GM19351 (cell line): ENCODE measurements around the gene DNAJC9.

Experiments used
- ATAC-seq: cut with Tn5 transposase; IDR thresholded peaks from one replicate; pipeline ENCODE4 v1.9.1; 2021; ENCODE audit warnings: mild to moderate bottlenecking, moderate library complexity; ENCODE audit not compliant: unreplicated experiment

DNAJC9 gene

DNA sequence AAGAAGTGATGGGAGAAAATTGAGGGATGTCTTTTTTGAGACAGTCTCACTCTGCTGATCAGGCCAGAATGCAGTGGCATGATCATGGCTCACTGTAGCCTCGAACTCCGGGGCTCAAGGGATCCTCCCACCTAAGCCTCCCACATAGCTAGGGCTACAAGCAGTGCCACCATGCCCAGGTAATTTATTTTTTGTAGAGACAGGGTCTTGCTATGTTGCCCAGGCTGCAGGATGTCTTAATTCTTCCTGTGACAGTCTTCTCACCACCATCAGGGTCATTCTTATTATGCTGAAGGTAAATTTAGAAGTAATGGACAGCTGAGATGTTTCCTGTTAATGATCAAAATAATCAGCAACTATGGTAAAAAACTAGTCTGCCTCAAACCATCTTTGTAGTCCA lies 7.1 kb downstream of the DNAJC9 start:
- ATAC-seq, result no peak

DNA sequence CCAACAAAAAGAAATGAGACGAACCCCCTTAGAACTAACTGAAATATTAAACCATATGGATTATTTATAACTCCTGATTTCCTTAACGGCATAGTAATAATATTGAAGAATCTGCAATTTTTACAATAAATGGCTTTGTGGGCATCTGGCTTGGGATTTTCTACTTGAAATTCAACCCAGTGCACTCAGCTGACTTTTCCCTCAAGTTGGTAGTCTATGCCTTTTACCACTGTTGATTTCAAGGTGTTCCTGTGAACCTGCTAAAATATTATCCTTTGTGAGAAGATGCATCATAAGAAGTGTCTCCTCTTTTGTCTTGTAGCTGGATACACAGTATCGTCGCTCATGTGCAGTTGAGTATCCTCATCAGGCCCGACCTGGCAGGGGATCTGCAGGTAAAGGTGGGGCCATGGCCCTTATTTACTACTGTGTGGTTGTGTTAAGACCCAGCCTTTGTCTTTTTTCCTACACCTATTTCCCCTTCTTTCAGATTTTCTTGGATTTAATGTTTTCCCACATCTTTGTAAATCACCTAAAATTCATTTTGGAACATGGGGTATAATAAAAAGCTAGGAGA lies 8.0 kb downstream of the DNAJC9 start:
- ATAC-seq, result no peak

DNA sequence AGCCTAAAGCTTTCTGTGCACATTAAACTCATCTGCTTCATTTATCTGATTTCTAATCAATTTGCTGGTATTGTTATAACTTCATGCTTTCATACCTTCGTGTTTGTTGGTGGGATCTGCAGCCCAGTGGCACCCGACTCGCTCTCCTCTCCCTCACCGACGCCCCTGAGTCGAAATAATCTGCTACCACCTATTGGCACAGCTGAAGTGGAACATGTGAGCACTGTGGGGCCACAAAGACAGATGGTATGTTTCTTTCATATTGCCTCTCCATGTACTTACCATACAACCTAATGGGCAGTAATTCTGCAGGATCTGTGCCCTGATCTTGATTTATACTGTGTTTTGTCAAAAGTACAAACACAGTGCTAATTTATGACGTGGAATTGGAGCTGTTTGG lies 12.4 kb downstream of the DNAJC9 start:
- ATAC-seq, result no peak

DNA sequence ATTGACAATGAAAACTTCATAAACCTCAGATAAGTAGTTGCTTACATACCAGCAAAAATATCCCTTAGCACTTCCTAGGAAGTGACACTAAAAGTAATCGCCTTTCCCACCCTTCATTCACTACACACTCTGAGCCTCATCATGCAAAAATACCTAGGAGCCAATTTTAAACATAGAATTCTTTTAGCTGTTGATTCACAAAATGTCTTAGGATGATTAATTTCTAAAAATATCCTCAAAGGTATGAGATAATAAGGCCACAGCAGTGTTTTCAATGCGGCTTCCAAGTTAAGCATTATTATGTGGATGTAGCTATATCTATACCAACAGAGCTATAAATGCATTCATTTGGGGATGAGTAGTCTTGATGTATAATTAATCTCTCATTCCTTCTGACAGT lies 13.2 kb downstream of the DNAJC9 start:
- no peak for ATAC-seq

DNA sequence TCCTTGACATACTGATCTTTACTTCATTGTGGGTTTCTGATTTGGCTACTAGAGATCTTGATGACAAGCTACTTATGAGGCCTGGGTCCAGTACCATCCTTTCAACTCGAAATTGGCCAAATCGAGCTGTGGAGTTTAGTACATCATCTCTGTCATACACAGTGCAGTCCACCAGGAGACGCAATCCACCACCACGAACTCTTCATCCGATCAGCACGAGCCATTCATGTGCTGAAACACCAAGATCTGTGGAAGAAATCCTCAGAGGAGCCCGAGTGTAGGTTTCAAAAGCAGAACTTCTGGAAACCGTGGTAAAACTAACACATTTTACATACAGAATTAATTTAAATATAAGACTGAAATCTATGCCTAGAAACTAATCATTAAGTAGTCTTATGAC lies 14.2 kb downstream of the DNAJC9 start:
- ATAC-seq, result no peak

DNA sequence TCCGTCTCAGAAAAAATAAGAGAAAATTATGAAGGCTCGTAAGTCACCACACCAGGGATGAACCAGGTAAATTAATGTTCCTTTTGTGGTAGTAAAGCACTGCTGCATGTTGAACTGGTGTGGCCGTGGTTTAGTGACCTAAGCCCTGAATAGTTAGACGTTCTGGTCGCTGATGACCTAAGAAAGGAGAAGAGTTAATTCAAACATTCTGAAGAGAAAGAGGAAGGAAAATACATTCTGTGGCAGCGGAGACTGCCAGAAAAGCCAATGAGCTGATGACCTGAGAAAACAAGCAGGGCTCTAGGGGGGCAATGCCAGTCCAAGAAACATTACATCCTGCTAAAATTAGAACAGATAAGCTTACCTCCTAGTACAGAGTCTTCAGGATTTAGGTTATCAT lies 17.5 kb downstream of the DNAJC9 start:
- no peak for ATAC-seq

DNA sequence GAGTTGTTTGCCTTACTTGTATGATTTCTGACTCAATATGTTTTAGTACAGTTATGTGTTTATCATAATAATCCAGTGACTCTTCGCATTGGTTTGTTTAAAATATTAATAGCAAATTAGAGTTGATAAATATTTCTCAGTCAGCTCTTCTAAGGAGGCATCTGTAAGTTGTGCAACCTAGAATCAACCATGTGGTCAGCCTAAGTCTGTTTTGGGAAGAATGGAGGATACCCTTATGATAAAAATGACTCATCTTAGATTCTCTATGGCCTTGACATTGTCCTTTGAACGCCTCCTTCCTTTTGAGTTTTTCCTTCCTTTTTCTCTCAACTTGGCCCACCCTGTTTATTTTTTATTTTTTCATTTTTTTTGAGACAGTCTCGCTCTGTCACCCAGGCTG lies 18.8 kb downstream of the DNAJC9 start:
- no peak for ATAC-seq

DNA sequence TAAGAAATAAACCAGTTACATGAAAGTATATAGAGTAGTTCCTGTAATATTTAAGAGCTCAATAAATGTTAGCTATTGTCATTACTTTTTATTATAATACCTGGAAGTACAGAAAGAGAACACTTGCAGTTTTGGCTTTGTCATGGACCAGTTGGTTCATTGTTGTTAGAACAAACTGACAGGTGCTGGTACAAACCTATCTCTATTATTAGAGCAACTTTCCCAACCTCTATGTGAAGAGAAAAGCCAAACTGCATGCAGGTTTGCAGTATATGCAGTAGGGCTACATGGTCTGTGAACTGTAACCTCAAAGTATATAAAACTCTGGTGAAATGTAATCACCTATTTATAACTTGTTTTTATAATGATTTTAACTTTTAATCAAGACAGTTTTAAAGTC lies 20.4 kb downstream of the DNAJC9 start:
- ATAC-seq, result no peak

DNA sequence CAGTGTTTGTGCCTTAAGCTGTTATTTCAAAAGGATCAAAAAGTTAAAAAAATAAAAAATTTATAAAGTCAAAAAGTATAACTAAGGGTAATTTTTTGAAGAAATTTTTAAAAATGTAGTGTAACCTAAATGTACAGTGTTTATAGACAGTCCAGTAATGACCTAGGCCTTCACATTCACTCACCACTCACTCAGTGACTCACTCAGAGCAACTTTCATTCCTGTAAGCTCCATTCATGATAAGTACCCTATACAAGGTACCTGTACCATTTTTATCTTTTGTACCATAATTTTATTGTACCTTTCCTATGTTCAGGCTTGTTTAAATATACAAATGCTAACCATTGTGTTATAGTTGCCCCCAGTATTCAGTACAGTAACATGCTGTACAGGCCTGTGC lies 21.5 kb downstream of the DNAJC9 start:
- ATAC-seq, result no peak

DNA sequence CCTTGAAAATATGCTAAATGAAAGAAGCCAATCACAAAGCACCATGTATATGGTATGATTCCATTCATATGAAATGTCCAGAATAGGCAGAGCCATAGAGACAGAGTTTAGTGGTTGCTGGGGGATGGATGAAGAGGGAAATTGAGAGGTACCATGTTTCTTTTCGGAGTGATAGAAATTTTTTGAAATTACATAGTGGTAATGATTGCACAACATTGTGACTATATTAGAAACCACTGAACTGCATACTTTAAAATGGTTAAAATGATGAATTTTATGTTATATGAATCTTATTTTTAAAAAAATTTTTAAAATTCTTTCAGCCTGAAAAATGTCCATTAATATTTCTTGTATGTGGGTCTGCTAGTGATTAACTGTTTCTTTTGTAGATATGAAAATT lies 26.1 kb downstream of the DNAJC9 start:
- no peak for ATAC-seq

DNA sequence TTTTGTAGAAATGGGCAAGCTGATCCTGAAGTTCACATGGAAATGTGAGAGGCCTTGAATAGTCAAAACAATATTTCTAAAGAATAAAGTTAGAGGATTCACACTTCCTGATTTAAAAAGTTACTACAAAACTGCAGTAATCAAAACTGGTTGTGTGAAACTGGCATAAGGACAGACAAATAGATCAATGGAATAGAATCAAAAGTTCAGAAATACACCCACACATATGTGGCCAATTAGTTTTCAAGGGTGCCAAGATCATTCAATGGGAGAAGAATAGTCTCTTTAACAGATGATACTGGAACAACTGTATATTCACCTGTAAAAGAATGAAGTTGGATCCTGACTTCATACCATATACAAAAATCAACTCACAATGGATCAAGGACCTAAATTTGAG lies 27.7 kb downstream of the DNAJC9 start:
- no peak for ATAC-seq

DNA sequence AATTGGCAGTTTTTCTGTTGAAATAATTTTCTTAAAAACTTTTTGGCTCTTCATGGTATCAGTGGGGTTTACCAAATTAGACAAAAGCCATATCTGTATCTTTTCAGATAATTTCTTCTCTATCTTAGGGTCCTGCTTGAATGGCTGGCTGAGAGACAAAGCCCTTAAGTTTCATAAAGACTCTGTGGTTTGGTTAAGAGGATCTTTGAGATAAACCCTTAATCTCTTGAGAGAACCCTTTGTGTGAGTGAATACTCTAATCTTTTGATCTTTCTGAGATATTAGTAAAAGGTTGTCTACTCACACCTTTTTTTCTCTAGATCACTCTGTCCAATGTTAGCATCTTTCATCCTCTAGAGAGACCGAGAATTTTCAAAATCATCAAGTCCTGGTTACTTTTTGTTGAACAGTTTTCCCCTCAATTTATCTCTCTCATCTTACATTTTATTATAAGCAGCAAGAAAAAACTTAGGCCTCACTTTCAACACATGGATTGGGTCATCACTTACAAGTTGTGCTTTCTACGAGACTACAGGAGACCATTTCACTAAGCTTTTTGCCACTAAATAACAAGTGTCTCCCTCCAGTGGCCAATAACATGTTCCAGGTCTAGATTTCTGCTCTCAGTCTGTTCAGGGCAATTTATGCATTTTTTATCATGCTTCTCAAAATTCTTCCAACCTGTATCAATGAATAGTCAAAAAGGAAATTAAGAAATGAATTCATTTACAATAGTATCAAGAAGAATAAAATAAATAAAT lies 28.4 kb downstream of the DNAJC9 start:
- no peak for ATAC-seq

DNA sequence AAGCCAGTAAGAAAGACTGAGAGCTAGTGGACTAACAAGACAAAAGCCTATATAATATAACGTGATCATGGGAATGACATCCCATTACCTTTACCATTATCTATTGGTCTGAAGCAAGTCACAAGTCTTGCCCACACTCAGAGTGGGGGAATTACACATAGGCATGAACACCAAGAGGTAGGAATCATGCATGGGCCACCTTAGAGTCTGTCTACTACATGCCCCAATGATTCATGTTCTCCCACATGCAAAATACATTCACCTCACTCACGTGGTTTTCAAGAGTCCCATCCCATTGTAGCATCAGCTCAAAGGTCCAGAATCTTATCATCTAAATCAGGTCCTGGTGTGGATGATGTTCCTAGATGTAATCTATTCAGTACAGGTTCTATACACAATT lies 29.4 kb downstream of the DNAJC9 start:
- no peak for ATAC-seq

DNA sequence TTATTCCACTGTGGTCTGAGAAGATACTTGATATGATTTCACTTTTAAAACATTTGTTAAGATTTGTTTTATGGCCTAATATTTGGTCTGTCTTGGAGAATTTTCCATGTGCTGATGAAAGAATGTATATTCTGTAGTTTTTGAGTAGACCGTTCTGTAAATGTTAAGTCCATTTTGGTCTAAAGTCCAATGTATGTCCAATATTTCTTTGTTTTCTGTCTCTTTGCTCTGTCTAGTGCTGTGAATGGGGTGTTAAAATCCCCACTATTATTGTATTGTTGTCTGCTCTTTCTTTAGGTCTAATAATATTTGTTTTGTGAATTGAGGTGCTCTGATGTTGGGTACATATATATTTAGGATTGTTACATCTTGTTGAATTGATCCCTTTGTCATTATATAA lies 31.3 kb downstream of the DNAJC9 start:
- no peak for ATAC-seq

DNA sequence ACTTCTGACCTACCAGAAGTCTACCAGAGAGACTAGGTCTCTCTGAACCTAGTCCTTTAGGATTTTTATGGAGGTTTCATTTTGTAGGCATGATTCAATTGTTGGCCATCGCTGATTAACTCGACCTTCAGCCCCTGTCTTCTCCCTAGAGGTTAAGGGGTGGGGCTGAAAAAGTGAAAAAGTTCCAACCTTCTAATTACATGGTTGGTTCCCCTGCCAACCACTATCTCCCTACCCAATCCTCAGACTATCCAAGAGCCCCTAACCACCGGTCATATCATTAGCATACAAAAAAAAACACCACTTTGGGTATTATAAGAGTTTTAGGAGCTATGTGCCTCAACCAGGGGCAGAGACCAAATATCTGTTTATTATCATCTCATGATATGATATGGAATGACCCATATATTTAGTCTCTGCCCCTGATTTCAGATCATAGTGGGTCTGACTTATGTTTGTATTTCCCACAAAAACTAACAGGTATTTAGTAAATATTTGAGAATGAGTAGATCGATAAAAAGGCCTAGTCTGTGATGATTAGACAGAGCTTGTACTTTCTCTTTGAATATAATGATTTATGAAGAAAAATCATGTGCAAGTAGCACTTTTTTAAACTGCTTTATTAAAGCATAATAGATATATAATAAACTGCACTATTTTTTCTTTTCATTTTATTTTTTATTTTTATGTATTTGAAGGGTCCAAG lies 35.8 kb downstream of the DNAJC9 start:
- ATAC-seq, result no peak

DNA sequence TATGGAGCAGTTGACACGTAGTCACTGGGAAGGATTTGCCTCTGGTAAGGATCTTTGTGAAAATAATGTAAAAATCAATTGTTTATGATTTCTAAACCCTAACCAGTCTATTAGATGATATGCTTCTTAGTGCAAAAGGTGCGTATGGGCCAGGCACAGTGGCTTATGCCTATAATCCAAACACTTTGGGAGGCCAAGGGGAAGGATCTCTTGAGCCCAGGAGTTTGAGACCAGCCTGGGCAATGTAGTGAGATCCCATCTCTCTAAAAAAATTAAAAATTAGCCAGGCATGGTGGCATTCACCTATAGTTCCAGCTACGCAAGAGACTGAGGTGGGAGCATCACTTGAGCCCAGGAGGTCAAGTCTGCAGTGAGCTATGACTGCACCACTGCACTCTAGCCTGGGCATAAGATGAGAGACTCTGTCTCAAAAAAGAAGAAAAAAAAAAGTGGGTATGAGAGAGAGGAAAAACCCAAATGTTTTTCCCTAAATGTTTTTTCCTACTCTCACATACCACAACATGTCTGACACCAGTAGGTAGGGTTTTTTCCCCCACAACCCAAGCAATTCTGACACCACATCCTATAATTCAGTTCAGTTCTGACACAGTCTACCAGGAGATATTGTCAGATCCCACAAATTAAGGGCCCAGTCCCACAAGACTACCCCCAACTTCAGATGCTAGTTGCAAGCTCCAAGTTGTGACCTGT lies 36.5 kb downstream of the DNAJC9 start:
- ATAC-seq, result no peak

DNA sequence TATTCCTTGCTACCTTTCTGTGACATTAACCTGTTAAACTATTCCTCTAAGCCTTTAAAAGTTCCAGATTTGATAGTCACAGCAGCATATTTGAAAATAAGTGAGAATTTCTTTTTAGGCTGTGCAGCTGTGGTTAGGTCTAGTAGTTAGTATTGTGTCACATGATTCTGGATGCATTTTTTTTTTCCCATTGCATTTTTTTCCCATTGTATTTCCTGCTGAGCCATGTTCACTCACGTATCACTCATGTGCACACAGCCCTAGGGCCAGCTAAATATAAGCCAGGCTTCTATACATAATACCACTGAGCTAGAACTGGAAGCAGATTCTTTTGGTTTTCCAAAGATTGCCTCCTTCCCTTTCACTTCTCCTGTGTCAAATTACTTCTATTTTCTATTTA lies 37.4 kb downstream of the DNAJC9 start:
- no peak for ATAC-seq

DNA sequence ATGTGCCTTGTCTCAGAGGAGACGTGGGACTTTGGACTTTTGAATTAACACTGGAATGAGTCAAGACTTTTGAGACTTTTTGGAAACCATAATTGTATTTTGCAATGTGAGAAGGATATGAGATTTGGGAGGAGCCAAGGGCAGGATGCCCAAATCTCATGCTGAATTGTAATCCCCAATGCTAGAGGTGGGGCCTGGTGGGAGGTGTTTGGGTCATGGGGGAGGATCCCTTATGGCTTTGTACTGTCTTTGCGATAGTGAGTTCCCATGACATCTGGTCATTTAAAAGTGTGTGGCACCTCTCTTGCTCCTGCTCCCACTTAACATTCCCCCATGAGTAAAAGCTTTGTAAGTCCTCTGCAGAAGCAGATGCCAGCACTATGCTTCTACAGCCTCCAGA lies 39.2 kb downstream of the DNAJC9 start:
- ATAC-seq, result no peak

DNA sequence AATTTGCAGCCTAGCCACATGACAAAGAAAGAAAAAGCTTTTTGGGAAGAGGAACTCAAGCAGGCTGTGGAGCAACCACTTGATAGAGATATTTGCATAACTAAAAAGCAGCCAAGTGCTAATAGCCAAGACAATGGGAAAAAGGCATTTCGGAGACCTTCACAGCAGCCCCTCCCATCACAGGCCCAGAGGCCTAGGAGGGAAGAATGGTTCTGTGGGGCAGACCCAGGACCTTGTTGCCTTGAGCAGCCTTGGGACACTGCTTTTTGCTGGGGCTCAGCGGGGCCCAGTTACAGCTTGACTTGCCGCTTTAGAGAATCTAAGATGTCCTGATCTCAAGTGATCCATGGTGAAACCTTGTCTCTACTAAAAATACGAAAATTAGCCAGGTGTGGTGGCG lies 40.7 kb downstream of the DNAJC9 start:
- ATAC-seq, result no peak

DNA sequence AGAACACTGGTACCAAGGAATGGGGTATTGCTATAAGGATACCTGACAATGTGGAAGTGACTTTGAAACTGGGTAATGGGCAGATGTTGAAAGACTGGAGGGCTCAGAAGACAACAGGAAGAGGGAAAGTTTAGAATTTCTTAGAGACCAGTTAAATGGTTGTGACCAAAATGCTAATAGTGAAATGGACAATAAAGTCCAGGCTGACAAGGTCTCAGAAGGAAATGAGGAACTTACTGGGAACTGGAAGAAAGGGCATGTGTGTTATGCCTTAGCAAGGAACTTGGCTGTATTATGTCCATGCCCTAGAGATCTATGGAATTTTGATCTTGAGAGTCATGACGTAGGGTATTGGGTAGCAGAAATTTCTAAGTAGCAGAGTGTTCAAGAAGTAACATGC lies 41.2 kb downstream of the DNAJC9 start:
- ATAC-seq, result no peak

DNA sequence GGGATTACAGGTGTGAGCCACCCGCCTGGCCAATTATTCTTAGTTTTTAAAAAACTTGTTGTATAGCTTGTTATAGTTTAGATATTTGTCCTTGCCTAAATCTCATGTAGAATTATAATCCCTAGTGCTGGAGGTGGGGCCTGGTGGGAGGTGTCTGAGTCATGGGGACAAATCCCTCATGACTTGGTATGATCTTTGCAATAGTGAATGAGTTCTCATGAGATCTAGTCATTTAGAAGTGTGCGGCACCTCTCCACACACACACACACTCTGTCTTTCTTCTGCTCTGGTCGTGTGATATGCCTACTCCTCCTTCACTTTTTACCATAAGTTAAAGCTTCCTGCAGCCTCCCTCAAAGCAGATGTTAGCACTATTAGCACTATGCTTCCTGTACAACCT lies 42.0 kb downstream of the DNAJC9 start:
- no peak for ATAC-seq
